ENCODE measurements around the gene INHBC.

Gene INHBC

DNA sequence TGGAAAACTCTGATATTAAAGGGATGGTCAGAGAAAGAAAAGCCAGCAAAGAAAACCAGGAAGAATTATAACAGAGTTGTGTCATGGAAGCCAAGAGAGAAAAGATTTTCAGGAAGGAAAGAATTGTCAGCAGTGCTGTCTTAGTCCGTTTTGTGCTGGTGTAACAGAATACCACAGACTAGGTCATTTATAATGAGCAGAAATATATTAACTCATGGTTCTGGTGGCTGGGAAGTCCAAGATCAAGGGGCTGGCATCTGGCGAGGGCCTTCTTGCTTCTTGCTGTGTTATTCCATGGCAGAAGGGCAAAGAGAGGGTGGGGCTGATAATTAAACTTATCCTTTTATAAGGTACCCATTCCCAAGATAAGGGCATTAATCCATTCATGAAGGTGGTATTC, 14.1 kb downstream of the INHBC start:
- in situ Hi-C loops (cut with MboI; ENCODE audit: low pct_unique_long_range_greater_than_20kb, low sequenced_read_pairs, unreplicated experiment): no loop called here
- TF ChIP-seq, protein P1, sequence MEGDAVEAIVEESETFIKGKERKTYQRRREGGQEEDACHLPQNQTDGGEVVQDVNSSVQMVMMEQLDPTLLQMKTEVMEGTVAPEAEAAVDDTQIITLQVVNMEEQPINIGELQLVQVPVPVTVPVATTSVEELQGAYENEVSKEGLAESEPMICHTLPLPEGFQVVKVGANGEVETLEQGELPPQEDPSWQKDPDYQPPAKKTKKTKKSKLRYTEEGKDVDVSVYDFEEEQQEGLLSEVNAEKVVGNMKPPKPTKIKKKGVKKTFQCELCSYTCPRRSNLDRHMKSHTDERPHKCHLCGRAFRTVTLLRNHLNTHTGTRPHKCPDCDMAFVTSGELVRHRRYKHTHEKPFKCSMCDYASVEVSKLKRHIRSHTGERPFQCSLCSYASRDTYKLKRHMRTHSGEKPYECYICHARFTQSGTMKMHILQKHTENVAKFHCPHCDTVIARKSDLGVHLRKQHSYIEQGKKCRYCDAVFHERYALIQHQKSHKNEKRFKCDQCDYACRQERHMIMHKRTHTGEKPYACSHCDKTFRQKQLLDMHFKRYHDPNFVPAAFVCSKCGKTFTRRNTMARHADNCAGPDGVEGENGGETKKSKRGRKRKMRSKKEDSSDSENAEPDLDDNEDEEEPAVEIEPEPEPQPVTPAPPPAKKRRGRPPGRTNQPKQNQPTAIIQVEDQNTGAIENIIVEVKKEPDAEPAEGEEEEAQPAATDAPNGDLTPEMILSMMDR (IDR thresholded peaks at IDR 0.05; ENCODE audit: extremely low read depth, insufficient read depth, missing control alignments): no peak
- DNase-seq (ENCODE audit: low spot score): no peak

DNA sequence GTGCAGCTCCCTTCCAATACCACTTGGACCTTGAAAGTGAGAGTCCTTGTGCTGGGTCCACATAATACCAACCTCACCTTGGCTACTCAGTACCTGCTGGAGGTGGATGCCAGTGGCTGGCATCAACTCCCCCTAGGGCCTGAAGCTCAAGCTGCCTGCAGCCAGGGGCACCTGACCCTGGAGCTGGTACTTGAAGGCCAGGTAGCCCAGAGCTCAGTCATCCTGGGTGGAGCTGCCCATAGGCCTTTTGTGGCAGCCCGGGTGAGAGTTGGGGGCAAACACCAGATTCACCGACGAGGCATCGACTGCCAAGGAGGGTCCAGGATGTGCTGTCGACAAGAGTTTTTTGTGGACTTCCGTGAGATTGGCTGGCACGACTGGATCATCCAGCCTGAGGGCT, 14.8 kb downstream of the INHBC start:
- TF ChIP-seq, protein P1 (IDR thresholded peaks at IDR 0.05; ENCODE audit: extremely low read depth, insufficient read depth, missing control alignments): no peak
- in situ Hi-C loops (cut with MboI; ENCODE audit: low pct_unique_long_range_greater_than_20kb, low sequenced_read_pairs, unreplicated experiment): no loop called here

DNA sequence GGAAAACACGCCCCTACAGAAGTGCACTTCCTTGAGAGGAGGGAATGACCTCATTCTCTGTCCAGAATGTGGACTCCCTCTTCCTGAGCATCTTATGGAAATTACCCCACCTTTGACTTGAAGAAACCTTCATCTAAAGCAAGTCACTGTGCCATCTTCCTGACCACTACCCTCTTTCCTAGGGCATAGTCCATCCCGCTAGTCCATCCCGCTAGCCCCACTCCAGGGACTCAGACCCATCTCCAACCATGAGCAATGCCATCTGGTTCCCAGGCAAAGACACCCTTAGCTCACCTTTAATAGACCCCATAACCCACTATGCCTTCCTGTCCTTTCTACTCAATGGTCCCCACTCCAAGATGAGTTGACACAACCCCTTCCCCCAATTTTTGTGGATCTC, 15.5 kb downstream of the INHBC start:
- in situ Hi-C loops (cut with MboI; ENCODE audit: low pct_unique_long_range_greater_than_20kb, low sequenced_read_pairs, unreplicated experiment): loop anchor here (10.0 kb wide), 2 partner anchors 145 to 185 kb away; no protein-coding TSS in a partner anchor
- TF ChIP-seq, protein P1 (IDR thresholded peaks at IDR 0.05; ENCODE audit: extremely low read depth, insufficient read depth, missing control alignments): no peak
- no peak for DNase-seq (ENCODE audit: low spot score)

More for the DNA sequence above, 14.8 kb downstream of the INHBC start:
- DNase-seq (ENCODE audit: low spot score): no peak

DNA sequence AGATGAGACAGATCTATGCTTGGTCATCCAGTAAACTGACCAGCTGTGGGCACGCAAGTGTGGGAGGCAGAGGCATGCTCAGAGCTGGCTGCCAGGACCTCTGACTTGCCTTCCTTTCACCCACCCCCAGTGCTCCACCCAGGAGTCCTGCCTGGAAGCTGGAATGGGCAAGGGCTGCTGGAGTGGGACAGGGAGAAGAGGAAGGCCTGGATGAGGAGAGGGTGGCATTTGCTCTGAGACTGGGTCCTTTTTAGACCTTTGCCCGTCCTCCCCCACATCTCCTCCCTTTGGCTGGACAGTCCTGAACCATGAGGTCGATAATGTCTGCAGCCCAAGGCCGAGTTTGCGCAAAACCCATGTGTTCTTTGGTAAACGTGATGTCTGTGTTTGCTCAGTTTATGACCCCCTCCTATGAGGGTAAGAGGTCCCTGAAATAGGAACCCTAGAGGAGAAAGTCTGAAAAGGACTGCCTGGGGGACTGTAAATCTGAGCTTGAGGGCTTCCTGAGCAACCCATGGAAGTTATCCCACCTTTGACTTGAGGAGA, 16.7 kb downstream of the INHBC start:
- DNase-seq (ENCODE audit: low spot score): no peak
- TF ChIP-seq, protein P1 (IDR thresholded peaks at IDR 0.05; ENCODE audit: extremely low read depth, insufficient read depth, missing control alignments): no peak
- in situ Hi-C loops (cut with MboI; ENCODE audit: low pct_unique_long_range_greater_than_20kb, low sequenced_read_pairs, unreplicated experiment): loop anchor here (10.0 kb wide), 2 partner anchors 147 to 187 kb away; no protein-coding TSS in a partner anchor

DNA sequence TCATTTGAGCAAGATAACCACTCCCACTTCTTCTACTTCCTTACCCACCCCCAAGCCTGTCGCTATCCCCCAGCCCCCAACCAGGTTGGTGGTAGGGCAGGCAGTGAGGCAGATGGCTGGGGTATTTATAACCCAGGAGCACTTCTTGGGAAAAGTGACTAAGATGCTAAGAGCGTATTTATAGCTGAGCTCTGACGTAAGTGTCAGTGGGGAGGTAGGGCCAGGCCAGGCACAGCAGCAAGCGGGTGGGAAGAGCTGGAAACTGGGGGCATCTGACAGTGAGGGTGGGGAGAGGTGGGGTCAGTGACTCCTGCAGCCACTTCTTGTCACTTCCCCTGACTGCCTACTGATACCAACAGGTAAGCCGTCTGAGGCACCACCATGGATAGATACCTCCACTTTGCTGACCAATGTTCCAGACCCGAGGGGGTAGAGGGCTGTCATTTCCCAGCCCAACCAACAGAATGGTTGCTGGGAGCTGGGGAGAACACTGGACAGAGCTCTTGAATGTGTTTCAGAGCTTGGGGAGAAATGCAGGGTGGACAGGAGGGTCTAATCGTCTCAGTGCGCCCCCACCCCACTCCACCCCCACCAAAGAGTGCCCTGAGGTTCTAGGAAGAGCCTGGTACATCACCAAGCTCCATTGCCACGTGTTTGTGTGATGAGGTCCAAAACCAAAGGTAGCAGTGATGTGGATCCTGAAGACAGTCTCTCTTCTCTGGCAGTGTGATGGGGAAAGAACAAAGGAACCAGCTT, 17.8 kb downstream of the INHBC start:
- DNase-seq (ENCODE audit: low spot score): no peak
- in situ Hi-C loops (cut with MboI; ENCODE audit: low pct_unique_long_range_greater_than_20kb, low sequenced_read_pairs, unreplicated experiment): loop anchor here (10.0 kb wide), 2 partner anchors 148 to 188 kb away; no protein-coding TSS in a partner anchor
- TF ChIP-seq, protein P1 (IDR thresholded peaks at IDR 0.05; ENCODE audit: extremely low read depth, insufficient read depth, missing control alignments): no peak

DNA sequence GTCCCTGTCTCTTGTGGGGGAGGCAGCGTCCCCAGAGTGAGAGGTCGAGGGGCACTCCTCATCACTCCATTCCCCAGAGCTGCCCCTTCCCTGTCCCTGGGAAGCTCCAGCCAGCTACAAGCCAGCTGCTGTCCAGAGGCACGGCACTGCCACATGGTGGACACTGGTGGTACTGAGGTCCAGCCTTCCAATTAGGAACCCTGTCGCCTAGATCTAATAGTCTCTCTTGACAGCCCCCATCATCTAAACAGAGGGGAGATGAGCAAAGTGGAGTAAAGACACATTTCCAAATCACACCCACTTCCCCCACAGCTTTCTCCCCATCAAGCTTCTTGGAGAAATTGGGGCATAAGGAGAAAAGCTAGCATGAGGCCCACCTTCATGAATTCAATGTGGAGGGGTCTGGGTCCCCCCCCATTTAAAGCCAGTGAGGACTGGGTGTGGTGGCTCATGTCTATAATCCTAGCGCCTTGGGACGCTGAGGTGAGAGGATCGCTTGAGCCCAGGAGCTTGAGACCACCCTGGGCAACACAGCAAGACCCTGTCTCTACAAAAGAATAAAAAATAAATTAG, 18.4 kb downstream of the INHBC start:
- TF ChIP-seq, protein P1 (IDR thresholded peaks at IDR 0.05; ENCODE audit: extremely low read depth, insufficient read depth, missing control alignments): peak; percentile 97

More for the DNA sequence above, 18.4 kb downstream of the INHBC start:
- in situ Hi-C loops (cut with MboI; ENCODE audit: low pct_unique_long_range_greater_than_20kb, low sequenced_read_pairs, unreplicated experiment): loop anchor here (10.0 kb wide), 2 partner anchors 148 to 188 kb away; no protein-coding TSS in a partner anchor
- no peak for DNase-seq (ENCODE audit: low spot score)

Measured in GM13977 (cell line).